HEK293 (cell line): ENCODE data around the gene CA12.

ENCODE experiments used
- CTCF ChIA-PET: fragments of 350-600 bp; formaldehyde crosslinking; extraction: SDS; loops from one replicate; lab custom pipeline; 2021; ENCODE audit warnings: antibody characterized with exemption; lab: Yijun Ruan, JAX
- POLR2A ChIA-PET: fragments of 300-600 bp; formaldehyde crosslinking; extraction: SDS; loops from one replicate; lab custom pipeline; 2020; ENCODE audit warnings: antibody characterized with exemption, inconsistent platforms; lab: Yijun Ruan, JAX
- H3K27ac ChIP-seq: fragments of 200-500 bp; sonication (Bioruptor generic); 2 replicates; pipeline ENCODE4 v1.5.1; 2014; ENCODE audit warnings: low read depth, low read length, control low read depth, inconsistent platforms; ENCODE audit errors: extremely low read depth
- H3K36me3 ChIP-seq, 2 experiments: fragments of 200-500 bp in 1 of 2; sonication (Bioruptor generic) in 1 of 2; 1 replicate in 1 of 2; 2 replicates in 1 of 2; pipeline ENCODE4 v1.5.1; 2014 to 2017; ENCODE audit warnings: inconsistent platforms in 2 of 2, low read length in 2 of 2; ENCODE audit not compliant: control insufficient read depth in 2 of 2, insufficient read depth in 1 of 2
- H3K4me1 ChIP-seq: fragments of 200-500 bp; sonication (Bioruptor generic); 2 replicates; pipeline ENCODE4 v1.5.1; 2014; ENCODE audit warnings: mild to moderate bottlenecking, low read length, inconsistent platforms; ENCODE audit not compliant: control insufficient read depth, insufficient read depth
- H3K4me3 ChIP-seq: 2 replicates; pipeline ENCODE4 v1.5.1; 2011; ENCODE audit warnings: low read depth, mild to moderate bottlenecking, control low read depth, low read length, moderate library complexity
- H3K9me3 ChIP-seq: fragments of 200-500 bp; sonication (Bioruptor generic); 2 replicates; pipeline ENCODE4 v1.5.1; 2014; ENCODE audit warnings: low read depth, low read length, inconsistent platforms; ENCODE audit not compliant: control insufficient read depth, insufficient read depth
- CTCF ChIP-seq: fragments of 450-650 bp; formaldehyde crosslinking; IDR thresholded peaks from 2 replicates; pipeline ENCODE4 v1.5.1; 2016; ENCODE audit warnings: missing biosample characterization, missing genetic modification characterization
- EGR2 ChIP-seq: fragments of 450-650 bp; formaldehyde crosslinking; IDR thresholded peaks from 2 replicates; pipeline ENCODE4 v1.5.1; 2016; ENCODE audit warnings: low read depth, missing biosample characterization, missing genetic modification characterization
- FEZF1 ChIP-seq: fragments of 450-650 bp; formaldehyde crosslinking; IDR thresholded peaks from 2 replicates; pipeline ENCODE4 v1.5.1; 2016; ENCODE audit warnings: missing biosample characterization, missing genetic modification characterization
- GLIS1 ChIP-seq: fragments of 450-650 bp; formaldehyde crosslinking; IDR thresholded peaks from 2 replicates; pipeline ENCODE4 v1.5.1; 2016; ENCODE audit warnings: missing biosample characterization, missing genetic modification characterization
- HOXA7 ChIP-seq: sonication (generic); formaldehyde crosslinking; IDR thresholded peaks from 2 replicates; pipeline ENCODE4 v1.8.1; 2022; ENCODE audit warnings: missing genetic modification reagents, borderline replicate concordance
- KLF8 ChIP-seq: fragments of 450-650 bp; formaldehyde crosslinking; IDR thresholded peaks from 2 replicates; pipeline ENCODE4 v1.5.1; 2016; ENCODE audit warnings: missing biosample characterization, missing genetic modification characterization
- KLF9 ChIP-seq: fragments of 450-650 bp; formaldehyde crosslinking; IDR thresholded peaks from 2 replicates; pipeline ENCODE4 v1.5.1; 2016; ENCODE audit warnings: missing biosample characterization, missing genetic modification characterization, low read depth
- MYNN ChIP-seq: fragments of 450-650 bp; formaldehyde crosslinking; IDR thresholded peaks from 2 replicates; pipeline ENCODE4 v1.5.1; 2016; ENCODE audit warnings: missing biosample characterization, missing genetic modification characterization, borderline replicate concordance
- OSR2 ChIP-seq: fragments of 450-650 bp; formaldehyde crosslinking; IDR thresholded peaks from 2 replicates; pipeline ENCODE4 v1.5.1; 2016; ENCODE audit warnings: missing biosample characterization, missing genetic modification characterization
- SETDB1 ChIP-seq: IDR thresholded peaks from one replicate; pipeline ENCODE4 v1.6.1; 2017; ENCODE audit warnings: mild to moderate bottlenecking, low read length, moderate library complexity, mixed read lengths; ENCODE audit not compliant: insufficient read length
- ZBTB17 ChIP-seq: fragments of 450-650 bp; formaldehyde crosslinking; IDR thresholded peaks from 2 replicates; pipeline ENCODE4 v1.5.1; 2016; ENCODE audit warnings: missing biosample characterization, missing genetic modification characterization
- ZBTB21 ChIP-seq: fragments of 450-650 bp; formaldehyde crosslinking; IDR thresholded peaks from 2 replicates; pipeline ENCODE4 v1.5.1; 2017; ENCODE audit warnings: missing biosample characterization, missing genetic modification characterization
- ZBTB48 ChIP-seq: fragments of 450-650 bp; formaldehyde crosslinking; IDR thresholded peaks from 2 replicates; pipeline ENCODE4 v1.5.1; 2016; ENCODE audit warnings: missing biosample characterization, missing genetic modification characterization
- ZFP3 ChIP-seq: fragments of 450-650 bp; formaldehyde crosslinking; IDR thresholded peaks from 2 replicates; pipeline ENCODE4 v1.5.1; 2016; ENCODE audit warnings: low read depth, missing biosample characterization, missing genetic modification characterization
- ZNF121 ChIP-seq: fragments of 450-650 bp; formaldehyde crosslinking; IDR thresholded peaks from 2 replicates; pipeline ENCODE4 v1.5.1; 2016; ENCODE audit warnings: missing biosample characterization, missing genetic modification characterization
- ZNF155 ChIP-seq: fragments of 450-650 bp; formaldehyde crosslinking; IDR thresholded peaks from 2 replicates; pipeline ENCODE4 v1.5.1; 2016; ENCODE audit warnings: missing biosample characterization, missing genetic modification characterization
- ZNF174 ChIP-seq: fragments of 450-650 bp; formaldehyde crosslinking; IDR thresholded peaks from 2 replicates; pipeline ENCODE4 v1.5.0; 2017; ENCODE audit warnings: missing biosample characterization, mild to moderate bottlenecking, missing genetic modification characterization
- ZNF175 ChIP-seq: fragments of 450-650 bp; formaldehyde crosslinking; IDR thresholded peaks from 2 replicates; pipeline ENCODE4 v1.5.1; 2016; ENCODE audit warnings: missing biosample characterization, missing genetic modification characterization
- ZNF202 ChIP-seq: fragments of 450-650 bp; formaldehyde crosslinking; IDR thresholded peaks from 2 replicates; pipeline ENCODE4 v1.5.1; 2016; ENCODE audit warnings: missing biosample characterization, missing genetic modification characterization, borderline replicate concordance
- ZNF266 ChIP-seq: fragments of 450-650 bp; formaldehyde crosslinking; IDR thresholded peaks from 2 replicates; pipeline ENCODE4 v1.5.1; 2016; ENCODE audit warnings: missing biosample characterization, missing genetic modification characterization, low read depth
- ZNF366 ChIP-seq: fragments of 450-650 bp; formaldehyde crosslinking; conservative IDR thresholded peaks from 2 replicates; pipeline ENCODE4 v1.5.1; 2016; ENCODE audit warnings: missing biosample characterization, missing genetic modification characterization
- ZNF473 ChIP-seq: fragments of 450-650 bp; formaldehyde crosslinking; IDR thresholded peaks from 2 replicates; pipeline ENCODE4 v1.5.1; 2017; ENCODE audit warnings: missing biosample characterization, missing genetic modification characterization
- ZNF501 ChIP-seq: fragments of 450-650 bp; formaldehyde crosslinking; IDR thresholded peaks from 2 replicates; pipeline ENCODE4 v1.5.1; 2016; ENCODE audit warnings: missing biosample characterization, missing genetic modification characterization
- ZNF514 ChIP-seq: fragments of 450-650 bp; formaldehyde crosslinking; IDR thresholded peaks from 2 replicates; pipeline ENCODE4 v1.5.1; 2016; ENCODE audit warnings: missing biosample characterization, missing genetic modification characterization
- ZNF548 ChIP-seq: fragments of 450-650 bp; formaldehyde crosslinking; IDR thresholded peaks from 2 replicates; pipeline ENCODE4 v1.5.1; 2016; ENCODE audit warnings: missing biosample characterization, missing genetic modification characterization
- ZNF600 ChIP-seq: fragments of 450-650 bp; formaldehyde crosslinking; IDR thresholded peaks from 2 replicates; pipeline ENCODE4 v1.5.1; 2016; ENCODE audit warnings: missing biosample characterization, missing genetic modification characterization
- ZNF610 ChIP-seq: fragments of 450-650 bp; formaldehyde crosslinking; IDR thresholded peaks from 2 replicates; pipeline ENCODE4 v1.5.1; 2016; ENCODE audit warnings: missing biosample characterization, missing genetic modification characterization, borderline replicate concordance
- ZNF626 ChIP-seq: fragments of 450-650 bp; sonication (Bioruptor Pico); formaldehyde crosslinking; IDR thresholded peaks from 2 replicates; pipeline ENCODE4 v1.5.1; 2018; ENCODE audit warnings: missing biosample characterization, missing genetic modification characterization, inconsistent platforms
- ZNF670 ChIP-seq: fragments of 450-650 bp; formaldehyde crosslinking; IDR thresholded peaks from 2 replicates; pipeline ENCODE4 v1.5.1; 2016; ENCODE audit warnings: missing biosample characterization, missing genetic modification characterization, low read depth
- ZNF776 ChIP-seq: fragments of 450-650 bp; formaldehyde crosslinking; IDR thresholded peaks from 2 replicates; pipeline ENCODE4 v1.5.0; 2017; ENCODE audit warnings: missing biosample characterization, missing genetic modification characterization, borderline replicate concordance
- ZNF843 ChIP-seq: fragments of 450-650 bp; formaldehyde crosslinking; IDR thresholded peaks from 2 replicates; pipeline ENCODE4 v1.5.1; 2016; ENCODE audit warnings: missing biosample characterization, missing genetic modification characterization
- ZSCAN30 ChIP-seq: fragments of 450-650 bp; IDR thresholded peaks from 2 replicates; pipeline ENCODE4 v1.5.1; 2018; ENCODE audit warnings: missing biosample characterization, mild to moderate bottlenecking, missing genetic modification characterization, moderate library complexity
- TF ChIP-seq, protein P1 (sequence below): fragments of 450-650 bp; formaldehyde crosslinking; IDR thresholded peaks from 2 replicates; pipeline ENCODE4; 2016; ENCODE audit warnings: missing biosample characterization, missing genetic modification characterization
- TF ChIP-seq, protein P2 (sequence below): fragments of 450-650 bp; formaldehyde crosslinking; IDR thresholded peaks from 2 replicates; pipeline ENCODE4 v1.5.1; 2017; ENCODE audit warnings: missing biosample characterization, missing genetic modification characterization
- TF ChIP-seq, protein P3 (sequence below): fragments of 450-650 bp; formaldehyde crosslinking; IDR thresholded peaks from 2 replicates; pipeline ENCODE4 v1.5.1; 2016; ENCODE audit warnings: missing biosample characterization, missing genetic modification characterization
- TF ChIP-seq, protein P4 (sequence below): fragments of 450-650 bp; formaldehyde crosslinking; IDR thresholded peaks from 2 replicates; pipeline ENCODE4 v1.5.1; 2016; ENCODE audit warnings: missing biosample characterization, missing genetic modification characterization

Gene CA12

DNA sequence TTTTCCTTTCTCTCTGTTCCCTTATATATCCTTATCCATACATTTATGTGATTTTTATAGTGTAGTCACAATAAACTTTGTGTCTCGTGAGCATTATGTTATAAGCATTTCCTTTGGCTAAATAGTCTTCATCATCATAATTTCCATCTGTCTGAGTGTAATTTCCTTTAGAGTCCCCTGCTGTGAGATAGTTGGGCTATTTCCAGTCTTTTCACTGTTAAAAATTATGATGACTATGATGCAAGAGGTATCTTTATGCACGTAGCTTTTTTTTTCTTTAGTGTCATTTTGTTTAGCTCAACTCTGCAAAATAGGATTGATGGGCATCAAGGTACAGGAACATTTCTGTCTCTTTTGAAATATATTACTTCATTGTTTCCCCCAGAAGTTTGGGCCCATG, 26.9 kb upstream of the CA12 start (continued):
- no peak for TF ChIP-seq ZNF548 (tag by site-specific recombination)
- no peak for TF ChIP-seq ZSCAN30 (tag by site-specific recombination)
- TF ChIP-seq ZFP3: no peak
- TF ChIP-seq CTCF: no peak
- TF ChIP-seq EGR2: no peak
- TF ChIP-seq ZNF155 (tag by site-specific recombination): no peak
- TF ChIP-seq FEZF1 (tag by site-specific recombination): peak; percentile 62
- TF ChIP-seq ZNF843 (tag by site-specific recombination): peak; percentile 48; the same call in 1 of the 2 replicates
- TF ChIP-seq ZNF501: no peak
- TF ChIP-seq ZNF174 (tag by site-specific recombination): no peak
- TF ChIP-seq GLIS1 (tag by site-specific recombination): peak; percentile 22; the same call in 1 of the 2 replicates
- no peak for TF ChIP-seq ZNF175 (tag by site-specific recombination)
- TF ChIP-seq KLF9: no peak
- TF ChIP-seq, protein P1, sequence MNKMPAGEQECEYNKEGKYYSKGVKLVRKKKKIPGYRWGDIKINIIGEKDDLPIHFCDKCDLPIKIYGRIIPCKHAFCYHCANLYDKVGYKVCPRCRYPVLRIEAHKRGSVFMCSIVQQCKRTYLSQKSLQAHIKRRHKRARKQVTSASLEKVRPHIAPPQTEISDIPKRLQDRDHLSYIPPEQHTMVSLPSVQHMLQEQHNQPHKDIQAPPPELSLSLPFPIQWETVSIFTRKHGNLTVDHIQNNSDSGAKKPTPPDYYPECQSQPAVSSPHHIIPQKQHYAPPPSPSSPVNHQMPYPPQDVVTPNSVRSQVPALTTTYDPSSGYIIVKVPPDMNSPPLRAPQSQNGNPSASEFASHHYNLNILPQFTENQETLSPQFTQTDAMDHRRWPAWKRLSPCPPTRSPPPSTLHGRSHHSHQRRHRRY (tag by site-specific recombination): no peak
- no peak for TF ChIP-seq ZNF776
- TF ChIP-seq, protein P2, sequence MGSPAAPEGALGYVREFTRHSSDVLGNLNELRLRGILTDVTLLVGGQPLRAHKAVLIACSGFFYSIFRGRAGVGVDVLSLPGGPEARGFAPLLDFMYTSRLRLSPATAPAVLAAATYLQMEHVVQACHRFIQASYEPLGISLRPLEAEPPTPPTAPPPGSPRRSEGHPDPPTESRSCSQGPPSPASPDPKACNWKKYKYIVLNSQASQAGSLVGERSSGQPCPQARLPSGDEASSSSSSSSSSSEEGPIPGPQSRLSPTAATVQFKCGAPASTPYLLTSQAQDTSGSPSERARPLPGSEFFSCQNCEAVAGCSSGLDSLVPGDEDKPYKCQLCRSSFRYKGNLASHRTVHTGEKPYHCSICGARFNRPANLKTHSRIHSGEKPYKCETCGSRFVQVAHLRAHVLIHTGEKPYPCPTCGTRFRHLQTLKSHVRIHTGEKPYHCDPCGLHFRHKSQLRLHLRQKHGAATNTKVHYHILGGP (tag by site-specific recombination): 0 out of 2 replicates have a peak, but pooled peaks have one; percentile 10
- TF ChIP-seq ZNF610 (tag by site-specific recombination): no peak
- no peak for TF ChIP-seq ZNF514
- TF ChIP-seq ZNF366 (tag by site-specific recombination): no peak
- no peak for TF ChIP-seq ZNF121 (tag by site-specific recombination)

DNA sequence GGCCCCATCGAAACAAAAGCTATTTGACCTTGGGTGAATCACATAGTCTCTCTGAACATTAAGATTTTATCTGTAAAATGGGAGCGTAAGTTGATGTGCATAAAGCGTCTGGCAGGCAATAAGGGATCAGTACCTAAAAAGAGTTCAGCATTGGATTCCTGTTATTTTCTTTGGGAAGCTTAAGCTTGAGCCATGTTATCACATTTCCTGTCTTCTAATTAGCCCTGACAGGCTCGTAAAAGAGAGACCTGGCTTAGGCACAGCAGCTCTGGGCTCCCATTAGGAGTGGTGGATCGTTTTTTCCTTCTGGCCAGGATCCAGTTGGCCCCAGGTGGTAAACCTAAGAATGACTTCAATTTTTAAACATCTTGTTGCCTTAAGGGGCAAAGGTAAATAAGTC, 26.0 kb upstream of the CA12 start:
- ChIA-PET POLR2A (interaction anchor here (0.8 kb wide), 1 partner anchor 29 kb away, joined by 3 read pairs; no protein-coding TSS in a partner anchor), CTCF (interaction anchor here (0.6 kb wide), 1 partner anchor 271 kb away, joined by 3 read pairs; no protein-coding TSS in a partner anchor)
- Histone ChIP-seq H3K36me3 (no peaks in the 10 kb centered on the region), H3K9me3 (no peaks in the 10 kb centered on the region), H3K27ac (peak overlapping the region; percentile 66; the same call in 1 of the 2 replicates), H3K4me1 (peaks cover 17% of the 10 kb centered on the region), H3K4me3 (no peak overlapping the region)
- TF ChIP-seq OSR2 (tag by site-specific recombination): peak; percentile 93
- no peak for TF ChIP-seq HOXA7
- 0 out of 2 replicates have a peak, but pooled peaks have one; percentile 47 for TF ChIP-seq ZNF121 (tag by site-specific recombination)
- peak; percentile 86 for TF ChIP-seq ZBTB48
- TF ChIP-seq, protein P3, sequence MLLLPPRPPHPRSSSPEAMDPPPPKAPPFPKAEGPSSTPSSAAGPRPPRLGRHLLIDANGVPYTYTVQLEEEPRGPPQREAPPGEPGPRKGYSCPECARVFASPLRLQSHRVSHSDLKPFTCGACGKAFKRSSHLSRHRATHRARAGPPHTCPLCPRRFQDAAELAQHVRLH (tag by site-specific recombination): peak; percentile 78
- no peak for TF ChIP-seq MYNN (tag by site-specific recombination)
- no peak for TF ChIP-seq SETDB1
- TF ChIP-seq ZNF202 (tag by site-specific recombination): no peak
- TF ChIP-seq ZBTB21: 0 out of 2 replicates have a peak, but pooled peaks have one; percentile 43
- TF ChIP-seq, protein P4, sequence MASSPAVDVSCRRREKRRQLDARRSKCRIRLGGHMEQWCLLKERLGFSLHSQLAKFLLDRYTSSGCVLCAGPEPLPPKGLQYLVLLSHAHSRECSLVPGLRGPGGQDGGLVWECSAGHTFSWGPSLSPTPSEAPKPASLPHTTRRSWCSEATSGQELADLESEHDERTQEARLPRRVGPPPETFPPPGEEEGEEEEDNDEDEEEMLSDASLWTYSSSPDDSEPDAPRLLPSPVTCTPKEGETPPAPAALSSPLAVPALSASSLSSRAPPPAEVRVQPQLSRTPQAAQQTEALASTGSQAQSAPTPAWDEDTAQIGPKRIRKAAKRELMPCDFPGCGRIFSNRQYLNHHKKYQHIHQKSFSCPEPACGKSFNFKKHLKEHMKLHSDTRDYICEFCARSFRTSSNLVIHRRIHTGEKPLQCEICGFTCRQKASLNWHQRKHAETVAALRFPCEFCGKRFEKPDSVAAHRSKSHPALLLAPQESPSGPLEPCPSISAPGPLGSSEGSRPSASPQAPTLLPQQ (tag by site-specific recombination): peak; percentile 58; the same call in 1 of the 2 replicates
- no peak for TF ChIP-seq ZNF600 (tag by site-specific recombination)
- TF ChIP-seq ZBTB17 (tag by site-specific recombination): peak; percentile 94
- TF ChIP-seq ZNF266 (tag by site-specific recombination): no peak
- TF ChIP-seq ZNF670 (tag by site-specific recombination): no peak
- no peak for TF ChIP-seq ZNF473 (tag by site-specific recombination)
- peak; percentile 56; the same call in 1 of the 2 replicates for TF ChIP-seq KLF8 (tag by site-specific recombination)
- no peak for TF ChIP-seq ZNF626 (tag by site-specific recombination)
